Karpas-422 (cell line): Measurements from ENCODE around the gene ITPKB. TPM values are rescaled to one million over a fixed set of nuclear protein-coding genes. Genes with fewer than 3 reads are reported as not detected.
"Not testable (repeated sequence)": the region's sequence is repeated elsewhere in the genome, so short reads cannot be mapped to it uniquely, and the experiment has no call there.

Source experiments
- DNase-seq: peaks from one replicate; pipeline ENCODE4 v3.0.0-alpha.2; 2015
- H2AFZ ChIP-seq: fragments of 200-600 bp; sonication (generic); 2 replicates; pipeline ENCODE4 v1.6.1; 2014; ENCODE audit warnings: antibody characterized with exemption, low read length, mixed read lengths
- H3K27ac ChIP-seq: fragments of 200-600 bp; sonication (generic); 2 replicates; pipeline ENCODE4 v1.5.1; 2014; ENCODE audit warnings: mild to moderate bottlenecking, low read length, moderate library complexity
- H3K27me3 ChIP-seq: fragments of 200-600 bp; sonication (generic); 2 replicates; pipeline ENCODE4 v1.6.1; 2014; ENCODE audit warnings: low read length, mixed read lengths
- H3K36me3 ChIP-seq: fragments of 200-600 bp; sonication (generic); 2 replicates; pipeline ENCODE4 v1.6.1; 2014; ENCODE audit warnings: low read length, mixed read lengths; ENCODE audit not compliant: insufficient read depth
- H3K4me1 ChIP-seq: fragments of 200-600 bp; sonication (generic); 2 replicates; pipeline ENCODE4 v1.6.1; 2014; ENCODE audit warnings: mild to moderate bottlenecking, low read length, mixed read lengths
- H3K4me2 ChIP-seq: fragments of 200-600 bp; sonication (generic); 2 replicates; pipeline ENCODE4 v1.6.1; 2014; ENCODE audit warnings: low read length, low read depth, mild to moderate bottlenecking; ENCODE audit not compliant: poor library complexity, severe bottlenecking
- H3K4me3 ChIP-seq: fragments of 200-600 bp; sonication (generic); 2 replicates; pipeline ENCODE4 v1.5.1; 2014; ENCODE audit warnings: mild to moderate bottlenecking, antibody characterized with exemption, low read length, mixed read lengths
- H3K79me2 ChIP-seq: fragments of 200-600 bp; sonication (generic); 2 replicates; pipeline ENCODE4 v1.6.1; 2014; ENCODE audit warnings: mild to moderate bottlenecking, low read length, mixed read lengths
- H3K9ac ChIP-seq: fragments of 200-600 bp; sonication (generic); 2 replicates; pipeline ENCODE4 v1.6.0; 2014; ENCODE audit warnings: low read length
- H3K9me2 ChIP-seq: fragments of 200-600 bp; sonication (generic), shearing (Covaris generic); replicated peaks from 2 replicates; pipeline ENCODE4 v1.6.0; 2014; ENCODE audit warnings: mild to moderate bottlenecking, low read length, moderate library complexity; ENCODE audit not compliant: insufficient read depth
- H3K9me3 ChIP-seq: fragments of 300-700, 200-600 bp; sonication (generic); 2 replicates; pipeline ENCODE4 v1.6.1; 2014; ENCODE audit warnings: low read length, mixed read lengths
- H4K20me1 ChIP-seq: fragments of 200-600 bp; sonication (generic); 2 replicates; pipeline ENCODE4 v1.6.1; 2014; ENCODE audit warnings: mild to moderate bottlenecking, antibody characterized with exemption, low read length, low read depth; ENCODE audit not compliant: insufficient read depth
- total RNA-seq: library from RNA; depleted of rRNA; stranded (reverse); fragments of >200 nt; shearing (Covaris generic); gene quantifications from 2 replicates; pipeline ENCODE4 v1.2.3, GENCODE V29; 2014; ENCODE audit warnings: low replicate concordance

The ITPKB gene
- total RNA-seq, 1 experiment from 2014 or later, result 79.0 TPM

GRCh38 chr1:226781937-226782609 is 43.0 kb upstream of the ITPKB start:
- Histone ChIP-seq H3K9me2 (no peaks in the 10 kb centered on the region), H3K9me3 (no peaks in the 10 kb centered on the region), H4K20me1 (no peaks in the 10 kb centered on the region), H3K27me3 (no peaks in the 10 kb centered on the region), H3K4me3 (no peak overlapping the region), H3K4me1 (peaks cover 5% of the 10 kb centered on the region), H3K4me2 (no peak overlapping the region), H3K36me3 (no peaks in the 10 kb centered on the region), H3K27ac (no peak overlapping the region), H3K9ac (no peak overlapping the region), H3K79me2 (no peaks in the 10 kb centered on the region), H2AFZ (no peak overlapping the region)
- DNase-seq, result no peak

- no peak overlapping the region for H3K27ac ChIP-seq
- H3K4me1 ChIP-seq, result peaks cover 5% of the 10 kb centered on the region
- H3K4me3 ChIP-seq, result no peak overlapping the region
- H3K36me3 ChIP-seq, result no peaks in the 10 kb centered on the region
- DNase-seq, result no peak
- H3K9me3 ChIP-seq, result no peaks in the 10 kb centered on the region
- no peaks in the 10 kb centered on the region for H3K79me2 ChIP-seq
- no peak overlapping the region for H2AFZ ChIP-seq
- H4K20me1 ChIP-seq, result no peaks in the 10 kb centered on the region
- H3K9me2 ChIP-seq, result no peaks in the 10 kb centered on the region
- no peaks in the 10 kb centered on the region for H3K27me3 ChIP-seq
- no peak overlapping the region for H3K4me2 ChIP-seq
- H3K9ac ChIP-seq, result no peak overlapping the region
Measured at GRCh38 chr1:226779561-226779960, 40.5 kb upstream of the ITPKB start.

GRCh38 chr1:226778657-226779058 is 39.6 kb upstream of the ITPKB start:
- no peak for DNase-seq
- Histone ChIP-seq H4K20me1 (no peaks in the 10 kb centered on the region), H3K27ac (no peak overlapping the region), H3K9ac (no peak overlapping the region), H3K9me3 (no peaks in the 10 kb centered on the region), H3K9me2 (no peaks in the 10 kb centered on the region), H3K4me2 (no peak overlapping the region), H3K36me3 (no peaks in the 10 kb centered on the region), H3K79me2 (no peaks in the 10 kb centered on the region), H3K27me3 (no peaks in the 10 kb centered on the region), H2AFZ (no peak overlapping the region), H3K4me3 (no peak overlapping the region), H3K4me1 (no peaks in the 10 kb centered on the region)

GRCh38 chr1:226776975-226777374 is 37.9 kb upstream of the ITPKB start:
- no peak overlapping the region for H3K4me3 ChIP-seq
- H3K36me3 ChIP-seq, result no peaks in the 10 kb centered on the region
- H3K4me1 ChIP-seq, result peaks cover 14% of the 10 kb centered on the region
- DNase-seq, result no peak
- no peak overlapping the region for H3K4me2 ChIP-seq
- H2AFZ ChIP-seq, result no peak overlapping the region
- H3K79me2 ChIP-seq, result no peaks in the 10 kb centered on the region
- no peaks in the 10 kb centered on the region for H3K9me3 ChIP-seq
- H3K27me3 ChIP-seq, result no peaks in the 10 kb centered on the region
- no peaks in the 10 kb centered on the region for H4K20me1 ChIP-seq
- no peak overlapping the region for H3K27ac ChIP-seq
- H3K9ac ChIP-seq, result no peak overlapping the region
- H3K9me2 ChIP-seq, result no peaks in the 10 kb centered on the region

GRCh38 chr1:226776066-226776465 is 37.0 kb upstream of the ITPKB start:
- H3K9me2 ChIP-seq, result no peaks in the 10 kb centered on the region
- no peak overlapping the region for H3K4me2 ChIP-seq
- H3K9me3 ChIP-seq, result no peaks in the 10 kb centered on the region
- no peak for DNase-seq
- H3K4me1 ChIP-seq, result peaks cover 14% of the 10 kb centered on the region
- no peak overlapping the region for H3K27ac ChIP-seq
- no peaks in the 10 kb centered on the region for H4K20me1 ChIP-seq
- H2AFZ ChIP-seq, result no peak overlapping the region
- H3K4me3 ChIP-seq, result no peak overlapping the region
- H3K79me2 ChIP-seq, result no peaks in the 10 kb centered on the region
- no peak overlapping the region for H3K9ac ChIP-seq
- no peaks in the 10 kb centered on the region for H3K27me3 ChIP-seq
- no peaks in the 10 kb centered on the region for H3K36me3 ChIP-seq

- no peak overlapping the region for H3K4me3 ChIP-seq
- no peaks in the 10 kb centered on the region for H3K9me2 ChIP-seq
- H2AFZ ChIP-seq, result no peak overlapping the region
- no peaks in the 10 kb centered on the region for H3K36me3 ChIP-seq
- peak; percentile 62 for DNase-seq
- no peaks in the 10 kb centered on the region for H4K20me1 ChIP-seq
- H3K27me3 ChIP-seq, result no peaks in the 10 kb centered on the region
- peak overlapping the region; percentile 19 for H3K4me2 ChIP-seq
- H3K9ac ChIP-seq, result no peak overlapping the region
- no peak overlapping the region for H3K27ac ChIP-seq
- H3K79me2 ChIP-seq, result no peaks in the 10 kb centered on the region
- peaks cover 14% of the 10 kb centered on the region for H3K4me1 ChIP-seq
- no peaks in the 10 kb centered on the region for H3K9me3 ChIP-seq
Measured at GRCh38 chr1:226772446-226773139, 33.5 kb upstream of the ITPKB start.

- H3K27ac ChIP-seq, H3K4me3 ChIP-seq, H3K27me3 ChIP-seq, H3K9me3 ChIP-seq, H3K4me2 ChIP-seq, H3K36me3 ChIP-seq, H3K9me2 ChIP-seq, H3K79me2 ChIP-seq, H3K9ac ChIP-seq, DNase-seq, H2AFZ ChIP-seq, H4K20me1 ChIP-seq: not testable (repeated sequence)
- H3K4me1 ChIP-seq, result peaks cover 21% of the 10 kb centered on the region
Measured at GRCh38 chr1:226767170-226767569, 28.1 kb upstream of the ITPKB start.

- no peak overlapping the region for H3K27ac ChIP-seq
- H3K36me3 ChIP-seq, result no peaks in the 10 kb centered on the region
- H3K4me1 ChIP-seq, result peaks cover 20% of the 10 kb centered on the region
- DNase-seq, result peak; percentile 47
- H3K4me3 ChIP-seq, result no peak overlapping the region
- H2AFZ ChIP-seq, result no peak overlapping the region
- peak overlapping the region; percentile 36 for H3K4me2 ChIP-seq
- no peaks in the 10 kb centered on the region for H3K9me2 ChIP-seq
- H4K20me1 ChIP-seq, result no peaks in the 10 kb centered on the region
- no peaks in the 10 kb centered on the region for H3K79me2 ChIP-seq
- no peaks in the 10 kb centered on the region for H3K27me3 ChIP-seq
- no peaks in the 10 kb centered on the region for H3K9me3 ChIP-seq
- H3K9ac ChIP-seq, result no peak overlapping the region
Measured at GRCh38 chr1:226766565-226766964, 27.5 kb upstream of the ITPKB start.
